GM04504 (cell line): ENCODE data around the gene ABCD3.

Experiments used
- DNase-seq: peaks from one replicate; pipeline ENCODE4 v3.0.0-alpha.2; 2012; ENCODE audit warnings: low read depth

ABCD3 gene

GRCh38 chr1:94462606-94463005 is 44.4 kb downstream of the ABCD3 start:
- DNase-seq, result no peak

- DNase-seq, result no peak
Measured at GRCh38 chr1:94463056-94463764, 45.0 kb downstream of the ABCD3 start.

DNA sequence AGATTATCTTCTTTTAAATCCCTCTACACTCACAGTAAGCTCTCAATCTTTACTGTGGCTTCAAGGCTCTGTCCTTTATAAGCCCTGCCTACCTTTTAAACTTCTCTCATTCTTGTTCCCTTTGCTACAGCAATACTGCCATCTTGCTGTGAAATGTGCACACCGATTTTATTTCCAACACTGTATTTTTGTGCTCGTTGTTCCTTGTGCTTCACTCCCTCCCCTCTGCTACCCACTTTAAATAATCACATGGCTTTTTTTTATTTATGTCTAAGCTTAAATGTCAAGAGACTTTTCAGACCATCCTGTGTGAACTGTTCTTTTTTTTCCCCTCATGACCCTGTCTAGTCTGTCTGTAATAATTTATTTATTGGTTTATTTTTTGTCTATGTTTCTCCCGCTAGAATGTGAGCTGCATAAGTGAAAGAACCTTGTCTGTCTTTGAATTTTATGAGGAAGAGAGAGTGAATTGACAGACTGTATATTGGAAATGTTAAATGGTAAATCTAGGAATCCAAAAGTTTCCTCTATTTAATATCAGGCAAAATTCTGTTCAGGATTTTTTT is 45.7 kb downstream of the ABCD3 start:
- DNase-seq, result peak; percentile 29

DNA sequence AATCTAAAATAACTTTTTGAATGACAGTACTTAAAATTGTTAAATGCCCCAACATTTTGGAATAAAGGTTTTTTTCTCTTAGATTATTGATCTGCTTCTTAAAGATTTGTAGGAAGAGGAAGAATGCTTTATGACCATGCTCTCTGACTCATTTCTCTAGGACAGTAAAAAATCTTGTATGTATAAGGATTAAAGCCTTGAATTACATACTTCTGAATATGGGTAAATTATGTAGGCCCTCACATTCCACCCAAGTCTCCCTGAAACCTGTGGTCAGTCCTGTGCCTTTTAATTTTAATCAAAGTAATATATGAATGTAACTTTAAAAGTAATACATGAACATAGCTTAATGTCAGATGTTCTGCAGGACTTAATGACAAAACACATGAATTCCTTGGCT is 50.5 kb downstream of the ABCD3 start:
- no peak for DNase-seq

- no peak for DNase-seq
Measured at GRCh38 chr1:94471271-94471670, 53.1 kb downstream of the ABCD3 start.

DNA sequence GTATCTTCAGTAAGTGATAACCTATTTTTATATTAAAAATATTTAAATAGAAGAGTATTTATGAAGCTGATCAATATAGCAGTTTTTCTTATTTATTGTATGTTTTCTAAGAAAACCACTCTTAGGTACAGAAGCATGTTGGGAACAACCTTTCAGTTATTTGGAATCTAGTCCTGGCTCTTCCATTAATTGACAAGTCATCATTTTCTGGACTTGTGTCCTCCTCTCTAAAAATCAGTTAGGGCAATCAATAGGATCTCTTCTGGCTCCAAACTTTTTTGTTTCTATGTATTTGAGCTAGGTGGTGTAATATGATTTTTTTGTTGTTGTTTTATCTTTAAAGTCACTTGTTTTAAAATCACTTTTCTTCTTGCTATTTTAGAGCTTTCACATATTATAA is 57.0 kb downstream of the ABCD3 start:
- no peak for DNase-seq

DNA sequence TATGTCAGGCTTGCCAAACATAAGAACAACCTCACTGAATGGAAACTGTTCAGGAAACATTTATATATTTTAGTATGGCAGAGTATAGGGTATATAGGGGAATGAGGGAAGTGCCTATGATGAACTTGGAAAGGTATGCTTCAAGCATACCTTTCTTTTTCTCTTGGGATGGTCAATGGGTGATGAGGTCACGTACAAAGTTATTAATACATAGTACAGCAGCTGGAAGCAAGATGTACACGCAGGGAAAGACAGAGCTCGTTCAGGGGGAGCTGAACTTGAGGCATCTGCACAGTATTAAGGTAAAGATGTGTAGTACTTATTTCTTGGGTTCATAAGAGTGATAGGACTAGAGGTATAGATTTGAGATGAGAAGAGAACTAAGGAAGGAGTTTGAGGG is 61.5 kb downstream of the ABCD3 start:
- no peak for DNase-seq

GRCh38 chr1:94481473-94481933 is 63.3 kb downstream of the ABCD3 start:
- peak; percentile 29 for DNase-seq

DNA sequence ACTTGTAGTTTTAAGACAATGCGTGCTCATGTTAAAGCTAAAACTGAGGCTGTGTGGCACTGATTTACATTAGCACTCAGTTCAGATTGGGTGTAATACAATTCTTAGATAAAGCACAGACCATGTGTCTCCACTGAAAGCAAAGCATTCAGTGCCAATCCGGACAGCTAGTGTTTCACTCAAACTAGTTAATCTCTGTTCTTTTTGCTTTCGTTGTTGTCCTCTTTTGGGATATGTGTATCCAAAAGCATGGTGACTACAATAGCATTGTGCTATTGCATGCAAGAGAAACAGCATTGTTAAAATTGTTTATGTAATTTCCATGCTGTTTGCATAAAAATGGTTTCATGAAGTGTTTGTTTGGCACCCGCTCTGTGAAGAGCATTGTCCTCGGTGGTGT is 68.8 kb downstream of the ABCD3 start:
- no peak for DNase-seq

GRCh38 chr1:94490556-94490955 is 72.4 kb downstream of the ABCD3 start:
- DNase-seq, result no peak

DNA sequence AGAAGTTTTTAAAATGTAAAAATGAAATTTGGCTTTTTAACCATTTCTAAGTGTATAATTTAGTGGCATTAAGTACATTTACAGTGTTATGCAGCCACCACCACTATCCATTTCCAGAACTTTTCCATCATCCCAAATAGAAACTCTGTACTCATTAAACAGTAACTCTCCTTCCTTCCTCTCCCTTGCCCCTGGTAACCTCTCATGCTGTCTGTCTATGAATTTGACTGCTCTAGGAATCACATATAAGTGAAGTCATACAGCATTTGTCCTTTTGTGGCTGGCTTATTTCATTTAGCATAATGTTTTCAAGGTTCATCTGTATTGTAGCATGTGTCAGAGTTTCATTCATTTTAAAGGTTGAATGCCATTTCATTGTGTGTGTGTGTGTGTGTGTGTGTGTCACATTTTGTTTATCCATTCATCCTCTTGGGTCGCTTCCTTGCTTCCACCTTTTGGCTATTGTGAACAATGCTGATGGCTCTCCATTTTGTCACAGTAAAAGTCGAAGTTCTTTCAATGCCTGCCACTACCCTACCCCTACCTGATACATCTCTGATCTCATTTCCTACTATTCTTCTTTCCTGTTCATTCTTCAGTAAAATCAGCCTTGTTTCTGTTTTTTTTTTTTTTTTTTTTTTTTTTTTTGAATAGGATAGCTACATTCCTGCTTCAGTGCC is 78.0 kb downstream of the ABCD3 start:
- no peak for DNase-seq

GRCh38 chr1:94501426-94501825 is 83.2 kb downstream of the ABCD3 start:
- DNase-seq, result no peak

DNA sequence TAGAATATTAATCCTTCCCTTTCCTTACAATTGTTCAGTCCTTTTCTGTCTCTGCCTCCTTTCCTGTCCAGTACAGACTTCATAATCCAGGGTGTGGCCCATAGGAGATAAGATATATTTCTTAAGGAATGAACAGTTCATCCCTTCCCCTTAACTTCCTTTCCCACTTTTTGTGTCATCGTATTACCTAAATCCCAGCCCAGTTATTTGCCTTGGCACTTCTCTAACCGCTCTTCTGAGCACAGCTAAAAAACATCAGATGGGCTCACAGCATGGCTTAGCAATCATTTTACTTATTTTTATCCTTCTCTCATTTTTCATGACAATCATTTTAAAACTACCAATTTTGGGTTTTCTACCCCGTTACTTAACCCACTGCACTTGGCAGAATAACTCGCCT is 83.7 kb downstream of the ABCD3 start:
- no peak for DNase-seq

- no peak for DNase-seq
Measured at GRCh38 chr1:94503153-94503552, 85.0 kb downstream of the ABCD3 start.

DNA sequence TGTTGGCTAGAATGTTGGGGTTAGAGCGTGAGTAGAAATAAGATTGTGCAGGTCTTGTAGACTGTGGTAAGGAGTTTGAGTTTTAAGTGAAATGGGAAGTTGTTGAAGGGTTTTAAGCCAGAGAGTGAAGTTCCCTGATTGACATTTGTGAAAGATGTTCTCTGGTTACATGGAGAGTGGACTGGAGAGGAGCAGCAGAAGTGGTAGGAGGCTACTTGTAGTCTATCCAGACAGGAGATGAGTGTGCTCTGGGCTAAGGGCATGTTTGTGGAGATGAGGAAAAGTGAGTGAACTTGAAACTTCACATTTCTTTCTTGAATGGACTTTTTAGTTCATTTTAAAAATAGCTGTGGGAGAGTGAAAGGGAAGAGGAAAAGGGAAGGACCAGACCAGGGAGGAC is 86.4 kb downstream of the ABCD3 start:
- no peak for DNase-seq

DNA sequence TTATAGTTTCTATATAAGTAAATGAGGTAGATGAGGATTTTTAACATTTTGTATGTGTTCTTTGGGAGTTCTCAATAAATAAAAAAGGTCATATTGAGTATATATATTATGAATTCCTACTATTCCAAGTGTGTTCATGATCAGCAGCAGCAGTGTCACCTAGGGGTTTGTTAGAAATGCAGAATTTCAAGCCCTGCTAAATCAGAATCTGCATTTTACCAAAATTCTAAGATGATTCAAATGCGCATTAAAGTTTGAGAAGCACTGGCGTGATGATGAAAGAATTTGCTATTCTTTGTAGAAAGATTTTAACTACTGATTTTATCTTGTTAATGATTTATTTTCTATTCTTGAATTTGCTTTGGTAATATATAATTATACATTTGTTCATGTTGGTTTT is 94.6 kb downstream of the ABCD3 start:
- no peak for DNase-seq

DNA sequence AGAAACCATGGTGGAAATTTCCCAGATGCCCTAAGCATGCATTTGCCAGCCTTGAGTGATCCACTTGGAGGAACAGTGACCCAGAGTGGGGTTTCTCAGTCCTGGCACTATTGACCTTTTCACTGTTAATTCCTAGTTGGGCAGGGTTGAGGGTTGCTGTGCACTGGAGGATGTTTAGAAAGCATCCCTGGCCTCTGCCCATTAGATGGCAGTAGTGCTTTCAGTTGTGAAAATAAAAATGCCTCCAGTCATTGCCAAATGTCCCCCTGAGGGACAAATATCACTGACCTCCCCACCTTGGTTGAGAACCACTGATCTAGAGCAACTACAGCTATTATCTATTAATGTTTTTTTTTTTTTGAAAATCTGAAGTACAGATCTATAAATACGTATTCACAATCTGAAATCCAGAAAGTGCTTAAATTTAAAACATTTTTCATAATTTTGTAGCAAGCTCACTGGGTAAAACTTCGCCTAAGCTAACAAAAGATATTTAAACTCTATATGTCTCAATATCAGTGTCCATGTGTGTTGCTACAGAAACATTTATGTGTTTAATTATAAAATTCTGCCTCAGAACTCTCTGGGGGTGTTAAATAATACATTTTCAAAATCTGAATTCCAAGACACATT is 96.0 kb downstream of the ABCD3 start:
- no peak for DNase-seq

DNA sequence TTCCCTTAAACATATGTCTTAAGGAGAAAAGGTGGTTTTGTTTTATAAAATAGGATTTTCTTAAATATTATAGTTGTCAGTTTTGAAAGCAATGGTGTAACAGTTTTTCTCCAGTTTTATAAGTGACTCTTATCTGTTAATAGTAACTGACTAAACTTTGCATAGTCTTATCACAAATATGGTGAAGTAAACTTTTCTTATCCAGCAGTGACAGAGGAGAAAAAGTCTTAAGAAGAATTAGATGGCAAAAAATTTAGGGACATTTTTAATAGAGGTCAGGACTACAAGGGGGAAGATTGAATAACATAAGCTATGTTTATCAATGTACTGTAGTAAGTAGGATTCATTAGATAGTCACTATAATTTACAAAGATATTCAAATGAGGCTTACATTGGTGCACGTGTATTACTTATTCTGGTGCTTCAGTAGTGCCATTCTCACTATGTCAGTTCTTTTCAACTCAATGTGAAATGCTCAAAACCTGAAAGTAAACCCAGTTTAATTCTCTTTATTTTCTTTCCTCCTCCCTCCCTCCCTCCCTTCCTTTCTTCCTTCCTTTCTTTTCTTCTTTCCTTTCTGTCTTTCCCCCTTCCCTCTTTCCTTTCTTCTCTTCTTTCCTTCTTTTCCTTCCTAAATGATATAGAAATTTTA is 97.2 kb downstream of the ABCD3 start:
- no peak for DNase-seq

DNA sequence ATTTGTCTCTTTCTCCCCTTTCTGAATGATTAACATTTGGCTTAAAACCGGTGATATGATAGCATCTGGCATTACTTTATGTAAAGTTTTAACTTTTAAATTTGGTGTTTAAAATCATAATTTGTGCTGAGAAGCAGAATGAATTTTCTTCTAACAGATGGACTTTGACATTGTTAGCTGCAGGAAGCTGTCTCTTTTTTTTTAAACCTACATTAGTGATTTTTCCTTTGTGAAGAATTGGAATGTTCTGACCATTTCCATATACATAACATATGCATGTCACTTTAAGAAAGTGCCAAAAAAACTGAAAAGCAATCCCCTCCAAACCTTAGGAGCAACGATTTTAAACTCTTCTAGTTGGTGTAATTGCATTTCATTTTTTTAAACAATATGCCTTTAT is 101.2 kb downstream of the ABCD3 start:
- DNase-seq, result no peak

- no peak for DNase-seq
Measured at GRCh38 chr1:94522304-94522703, 104.1 kb downstream of the ABCD3 start.

DNA sequence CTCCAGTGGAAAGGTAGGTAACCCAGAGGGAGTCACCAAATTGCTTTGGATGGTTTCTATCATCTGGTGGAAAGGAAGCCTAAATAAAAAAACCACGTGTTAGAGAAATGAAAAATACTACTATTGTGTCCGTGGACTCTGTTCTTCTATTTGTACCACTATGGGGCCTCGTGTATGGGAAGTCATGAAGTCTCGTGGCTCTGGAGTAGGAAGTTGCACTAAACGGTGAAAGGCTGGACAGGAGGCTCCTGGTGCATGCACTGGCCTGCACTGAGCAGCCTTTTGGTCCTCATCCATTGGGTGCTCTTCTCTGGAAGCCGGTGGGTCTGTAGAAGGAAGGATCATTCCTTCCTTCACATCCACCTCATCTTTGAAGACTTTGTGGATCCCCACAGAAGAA is 106.3 kb downstream of the ABCD3 start:
- no peak for DNase-seq

DNA sequence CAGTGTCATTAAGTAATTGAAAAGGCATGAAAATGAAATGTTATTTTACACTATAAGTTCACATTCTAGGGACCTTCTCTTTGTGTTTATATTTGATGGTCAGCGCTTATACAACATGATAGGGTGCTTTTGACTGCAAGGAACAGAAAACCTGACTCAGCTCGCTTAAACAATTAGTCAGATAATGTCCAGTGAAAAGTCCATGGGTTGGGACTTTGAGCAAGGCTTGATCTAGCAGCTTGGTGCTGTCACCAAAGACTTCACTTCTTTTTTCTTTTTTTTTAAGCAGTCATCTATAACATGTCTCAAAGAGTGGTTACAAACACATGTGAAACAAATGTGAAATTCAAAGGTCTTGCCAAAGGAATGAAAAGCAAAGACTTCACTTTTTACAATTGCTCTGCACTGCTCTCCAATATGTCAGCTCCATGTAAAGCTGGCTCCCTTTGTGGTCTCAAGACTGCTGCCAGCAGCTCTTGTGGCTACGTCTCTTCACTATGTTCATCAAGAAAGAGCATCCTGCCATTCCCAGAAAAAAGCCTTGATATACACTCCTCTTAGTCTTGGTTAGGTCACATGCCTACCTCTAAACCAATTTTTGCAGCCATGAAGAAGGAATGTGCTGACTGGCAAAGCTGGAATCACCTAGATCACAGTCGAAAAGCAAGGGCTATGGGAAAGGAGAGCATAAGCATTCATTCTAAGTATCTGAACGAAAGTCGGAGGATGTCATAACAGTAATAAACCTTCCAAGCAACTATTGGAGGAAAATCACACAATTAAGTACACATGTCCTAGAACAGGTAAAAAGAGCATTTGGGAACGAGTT is 108.2 kb downstream of the ABCD3 start:
- no peak for DNase-seq
